Measurements from ENCODE around the gene LGR5.

The LGR5 gene

DNA sequence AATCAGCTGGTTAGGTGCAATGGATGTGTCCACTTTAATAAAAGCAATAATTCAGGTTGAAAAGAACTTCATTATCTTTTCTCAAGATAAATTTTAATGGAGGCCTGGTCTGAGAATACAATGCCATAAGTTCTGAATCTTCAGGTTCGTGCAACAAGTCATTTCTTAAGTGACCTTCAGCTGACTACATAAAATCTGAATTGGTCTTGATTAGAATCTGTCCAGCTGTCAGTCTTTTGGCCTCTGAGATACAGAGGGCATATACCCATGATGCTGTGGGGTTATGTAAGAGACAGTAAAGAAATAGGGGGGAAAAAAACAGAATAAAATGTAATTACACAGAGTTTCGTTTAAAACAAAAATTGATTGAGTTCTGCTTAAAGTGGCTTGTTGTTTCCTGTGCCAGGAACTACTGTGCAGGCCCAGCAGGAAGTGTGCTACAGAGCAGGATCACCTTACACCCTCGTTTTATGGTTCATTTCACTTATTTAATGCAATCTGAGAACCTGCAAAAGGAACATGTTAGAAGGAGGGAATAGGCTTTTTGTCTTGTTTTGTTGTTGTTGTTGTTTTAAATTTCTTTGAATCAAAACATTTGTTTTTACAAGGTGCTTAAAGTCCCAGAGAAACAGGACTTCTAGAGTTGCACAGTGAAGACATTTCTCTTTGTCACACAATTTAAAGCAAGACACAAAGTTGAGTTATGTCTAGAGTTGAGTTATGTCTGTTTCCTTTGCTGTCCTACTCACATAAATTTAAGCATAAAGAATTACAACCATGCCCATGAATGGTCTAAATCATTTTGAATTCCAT, 64.2 kb downstream of the LGR5 start:
- DNase-seq (ENCODE audit: low read depth in 1 of 2, low spot score in 1 of 2), result no peak
- no peak overlapping the region for H3K27ac ChIP-seq (replicated peaks)
- no peak overlapping the region for H3K4me3 ChIP-seq (replicated peaks; ENCODE audit: insufficient read depth, low read length)
- no peaks in the 10 kb centered on the region for H3K27me3 ChIP-seq (ENCODE audit: insufficient read depth, poor library complexity, severe bottlenecking)
- no peak for TF ChIP-seq GABPA (IDR thresholded peaks at IDR 0.05; ENCODE audit: low read depth)
- TF ChIP-seq, protein P1, sequence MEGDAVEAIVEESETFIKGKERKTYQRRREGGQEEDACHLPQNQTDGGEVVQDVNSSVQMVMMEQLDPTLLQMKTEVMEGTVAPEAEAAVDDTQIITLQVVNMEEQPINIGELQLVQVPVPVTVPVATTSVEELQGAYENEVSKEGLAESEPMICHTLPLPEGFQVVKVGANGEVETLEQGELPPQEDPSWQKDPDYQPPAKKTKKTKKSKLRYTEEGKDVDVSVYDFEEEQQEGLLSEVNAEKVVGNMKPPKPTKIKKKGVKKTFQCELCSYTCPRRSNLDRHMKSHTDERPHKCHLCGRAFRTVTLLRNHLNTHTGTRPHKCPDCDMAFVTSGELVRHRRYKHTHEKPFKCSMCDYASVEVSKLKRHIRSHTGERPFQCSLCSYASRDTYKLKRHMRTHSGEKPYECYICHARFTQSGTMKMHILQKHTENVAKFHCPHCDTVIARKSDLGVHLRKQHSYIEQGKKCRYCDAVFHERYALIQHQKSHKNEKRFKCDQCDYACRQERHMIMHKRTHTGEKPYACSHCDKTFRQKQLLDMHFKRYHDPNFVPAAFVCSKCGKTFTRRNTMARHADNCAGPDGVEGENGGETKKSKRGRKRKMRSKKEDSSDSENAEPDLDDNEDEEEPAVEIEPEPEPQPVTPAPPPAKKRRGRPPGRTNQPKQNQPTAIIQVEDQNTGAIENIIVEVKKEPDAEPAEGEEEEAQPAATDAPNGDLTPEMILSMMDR (IDR thresholded peaks at IDR 0.05; ENCODE audit: insufficient read depth, low read length), result no peak
- TF ChIP-seq, protein P2, sequence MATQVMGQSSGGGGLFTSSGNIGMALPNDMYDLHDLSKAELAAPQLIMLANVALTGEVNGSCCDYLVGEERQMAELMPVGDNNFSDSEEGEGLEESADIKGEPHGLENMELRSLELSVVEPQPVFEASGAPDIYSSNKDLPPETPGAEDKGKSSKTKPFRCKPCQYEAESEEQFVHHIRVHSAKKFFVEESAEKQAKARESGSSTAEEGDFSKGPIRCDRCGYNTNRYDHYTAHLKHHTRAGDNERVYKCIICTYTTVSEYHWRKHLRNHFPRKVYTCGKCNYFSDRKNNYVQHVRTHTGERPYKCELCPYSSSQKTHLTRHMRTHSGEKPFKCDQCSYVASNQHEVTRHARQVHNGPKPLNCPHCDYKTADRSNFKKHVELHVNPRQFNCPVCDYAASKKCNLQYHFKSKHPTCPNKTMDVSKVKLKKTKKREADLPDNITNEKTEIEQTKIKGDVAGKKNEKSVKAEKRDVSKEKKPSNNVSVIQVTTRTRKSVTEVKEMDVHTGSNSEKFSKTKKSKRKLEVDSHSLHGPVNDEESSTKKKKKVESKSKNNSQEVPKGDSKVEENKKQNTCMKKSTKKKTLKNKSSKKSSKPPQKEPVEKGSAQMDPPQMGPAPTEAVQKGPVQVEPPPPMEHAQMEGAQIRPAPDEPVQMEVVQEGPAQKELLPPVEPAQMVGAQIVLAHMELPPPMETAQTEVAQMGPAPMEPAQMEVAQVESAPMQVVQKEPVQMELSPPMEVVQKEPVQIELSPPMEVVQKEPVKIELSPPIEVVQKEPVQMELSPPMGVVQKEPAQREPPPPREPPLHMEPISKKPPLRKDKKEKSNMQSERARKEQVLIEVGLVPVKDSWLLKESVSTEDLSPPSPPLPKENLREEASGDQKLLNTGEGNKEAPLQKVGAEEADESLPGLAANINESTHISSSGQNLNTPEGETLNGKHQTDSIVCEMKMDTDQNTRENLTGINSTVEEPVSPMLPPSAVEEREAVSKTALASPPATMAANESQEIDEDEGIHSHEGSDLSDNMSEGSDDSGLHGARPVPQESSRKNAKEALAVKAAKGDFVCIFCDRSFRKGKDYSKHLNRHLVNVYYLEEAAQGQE (IDR thresholded peaks at IDR 0.05; ENCODE audit: insufficient replicate concordance, low read depth), result no peak
- no peak for TF ChIP-seq POLR2AphosphoS5 (IDR thresholded peaks at IDR 0.05; ENCODE audit: low read depth)
- no peak for TF ChIP-seq SPI1 (IDR thresholded peaks at IDR 0.05; ENCODE audit: borderline replicate concordance, low read depth)

DNA sequence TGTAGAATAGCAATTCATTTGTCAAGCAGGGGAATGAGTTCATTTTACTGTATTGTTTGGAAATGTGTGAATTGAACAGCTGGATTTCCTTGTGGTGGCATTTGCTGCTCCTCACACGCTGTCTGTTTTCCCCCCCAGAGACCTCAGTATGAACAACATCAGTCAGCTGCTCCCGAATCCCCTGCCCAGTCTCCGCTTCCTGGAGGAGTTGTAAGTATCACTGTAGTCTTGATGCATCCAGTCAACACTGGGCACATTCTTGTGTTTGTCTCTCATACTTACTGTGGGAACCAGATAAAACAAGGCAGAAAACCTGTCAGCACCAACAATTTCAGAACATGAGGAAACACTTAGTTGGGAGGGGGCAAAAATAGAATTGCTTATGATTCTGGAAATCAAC, 64.9 kb downstream of the LGR5 start:
- no peak for DNase-seq (ENCODE audit: low read depth in 1 of 2, low spot score in 1 of 2)
- TF ChIP-seq, protein P2 (IDR thresholded peaks at IDR 0.05; ENCODE audit: insufficient replicate concordance, low read depth), result no peak
- Histone ChIP-seq H3K27me3 (ENCODE audit: insufficient read depth, poor library complexity, severe bottlenecking) (no peaks in the 10 kb centered on the region), H3K4me3 (replicated peaks; ENCODE audit: insufficient read depth, low read length) (no peak overlapping the region), H3K27ac (replicated peaks) (no peak overlapping the region)

DNA sequence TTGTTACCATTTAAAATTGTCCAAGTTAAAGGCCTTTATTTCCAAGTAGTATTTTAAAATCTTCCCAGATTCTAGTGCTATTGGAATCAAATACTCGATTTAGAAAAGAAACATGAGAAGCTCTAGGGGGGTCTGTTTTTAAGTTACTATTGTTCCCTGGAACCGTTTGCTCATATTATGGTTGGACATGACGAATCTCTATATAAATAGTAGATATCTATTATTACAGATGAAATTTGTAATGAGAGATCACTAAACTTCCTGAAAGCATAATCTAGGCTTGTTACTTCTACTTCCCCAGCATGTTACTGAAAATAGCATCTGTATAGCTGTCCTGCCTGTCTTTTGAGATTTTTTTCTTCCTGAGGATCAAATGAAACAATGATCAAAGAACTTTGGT, 70.1 kb downstream of the LGR5 start:
- Histone ChIP-seq H3K4me3 (replicated peaks; ENCODE audit: insufficient read depth, low read length) (no peak overlapping the region), H3K27me3 (ENCODE audit: insufficient read depth, poor library complexity, severe bottlenecking) (no peaks in the 10 kb centered on the region), H3K27ac (replicated peaks) (no peak overlapping the region)
- no peak for TF ChIP-seq SPI1 (IDR thresholded peaks at IDR 0.05; ENCODE audit: borderline replicate concordance, low read depth)
- TF ChIP-seq GABPA (IDR thresholded peaks at IDR 0.05; ENCODE audit: low read depth), result no peak
- TF ChIP-seq, protein P2 (IDR thresholded peaks at IDR 0.05; ENCODE audit: insufficient replicate concordance, low read depth), result no peak
- no peak for TF ChIP-seq POLR2AphosphoS5 (IDR thresholded peaks at IDR 0.05; ENCODE audit: low read depth)
- TF ChIP-seq, protein P1 (IDR thresholded peaks at IDR 0.05; ENCODE audit: insufficient read depth, low read length), result no peak
- DNase-seq (ENCODE audit: low read depth in 1 of 2, low spot score in 1 of 2), result no peak
